ENCODE measurements around the gene TRAPPC2L. TPM values are rescaled to one million over a fixed set of nuclear protein-coding genes. Genes with fewer than 3 reads are reported as not detected.

Gene TRAPPC2L
- total and polyA plus RNA-seq, 2 of the 13 experiments (the other 11 are each of a cell fraction or from before 2014, with no cell fraction given) = 96.3 to 107 TPM

- TF ChIP-seq ZNF614 (CRISPR knock-in tag; IDR thresholded peaks at IDR 0.05; ENCODE audit: borderline replicate concordance) (peak; percentile 80), ZNF276 (CRISPR knock-in tag; IDR thresholded peaks at IDR 0.05; ENCODE audit: low read depth) (peak; percentile 80), ZNF816 (CRISPR knock-in tag; IDR thresholded peaks at IDR 0.05; ENCODE audit: borderline replicate concordance) (peak; percentile 84; the same call in 1 of the 2 replicates), ETV6 (CRISPR knock-in tag; conservative IDR thresholded peaks at IDR 0.05) (no peak; the same call in 1 of the 2 replicates), SRSF9 (IDR thresholded peaks at IDR 0.05; ENCODE audit: borderline replicate concordance, insufficient read depth, low read depth, low read length, poor library complexity, severe bottlenecking) (no peak), PRDM4 (CRISPR knock-in tag; IDR thresholded peaks at IDR 0.05; ENCODE audit: borderline replicate concordance) (no peak), HOXD1 (CRISPR knock-in tag; IDR thresholded peaks at IDR 0.05) (peak; percentile 75; the same call in 1 of the 2 replicates), ZNF292 (CRISPR knock-in tag; IDR thresholded peaks at IDR 0.05; ENCODE audit: borderline replicate concordance, low read depth) (0 out of 2 replicates have a peak, but pooled peaks have one; percentile 39), ZNF879 (CRISPR knock-in tag; IDR thresholded peaks at IDR 0.05) (peak; percentile 98), ZNF782 (CRISPR knock-in tag; IDR thresholded peaks at IDR 0.05; ENCODE audit: borderline replicate concordance) (peak; percentile 60), HNRNPUL1 (IDR thresholded peaks at IDR 0.05; ENCODE audit: low read depth, low read length) (no peak; the same call in 1 of the 2 replicates), CENPT (CRISPR knock-in tag; IDR thresholded peaks at IDR 0.05; ENCODE audit: low read depth) (peak; percentile 94; the same call in 1 of the 2 replicates), NR0B2 (CRISPR knock-in tag; IDR thresholded peaks at IDR 0.05) (peak; percentile 64; the same call in 1 of the 2 replicates), ZNF207 (IDR thresholded peaks at IDR 0.05; ENCODE audit: borderline replicate concordance) (no peak), ARNT (IDR thresholded peaks at IDR 0.05) (no peak), MXI1 (IDR thresholded peaks at IDR 0.05; ENCODE audit: borderline replicate concordance, low read depth, low read length) (peak; percentile 79; the same call in 2 of the 3 replicates), POLR2AphosphoS2 (IDR thresholded peaks at IDR 0.05; ENCODE audit: low read depth, low read length) (no peak), PAWR (CRISPR knock-in tag; IDR thresholded peaks at IDR 0.05; ENCODE audit: borderline replicate concordance) (peak; percentile 85), YY1 (IDR thresholded peaks at IDR 0.05; ENCODE audit: insufficient read depth, insufficient replicate concordance, low read depth, low read length) (peak; percentile 93), PRDM15 (CRISPR knock-in tag; IDR thresholded peaks at IDR 0.05) (no peak)
These were observed 45.0 kb upstream of the TRAPPC2L start, which contains the start of gene APRT (continued) for GRCh38 chr16:88811769-88812512.

Measured in HepG2 (cell line).